Activated naive CD8-positive, alpha-beta T cell treated with anti-CD3 and anti-CD28 coated beads, Interleukin-2, amount 50 U/mL, for 24 hours (primary cell): Measurements from ENCODE around the gene SDR42E2.
A peak's percentile ranks its signal among the peaks of the same experiment; 100 is the strongest.
"Not testable (repeated sequence)": the region's sequence is repeated elsewhere in the genome, so short reads cannot be mapped to it uniquely, and the experiment has no call there.

ENCODE experiments used
- ATAC-seq: fragments of 150-1000 bp; cut with Tn5 transposase; one replicate; pipeline ENCODE4 v1.10.0; 2021
- DNase-seq: peaks from one replicate; pipeline ENCODE4 v3.0.0; 2021
- H3K27ac Mint-ChIP-seq: one replicate; pipeline ENCODE4 v1.8.0; 2021; ENCODE audit warnings: mild to moderate bottlenecking, mixed read lengths
- H3K27me3 Mint-ChIP-seq: one replicate; pipeline ENCODE4 v1.8.0; 2021; ENCODE audit warnings: mixed read lengths
- H3K36me3 Mint-ChIP-seq: one replicate; pipeline ENCODE4 v1.8.0; 2021; ENCODE audit warnings: low read depth, mixed read lengths
- H3K4me1 Mint-ChIP-seq: one replicate; pipeline ENCODE4 v1.8.0; 2021; ENCODE audit warnings: mixed read lengths
- H3K4me3 Mint-ChIP-seq: one replicate; pipeline ENCODE4 v1.8.0; 2021; ENCODE audit warnings: mild to moderate bottlenecking, moderate library complexity, mixed read lengths
- H3K9me3 Mint-ChIP-seq: one replicate; pipeline ENCODE4 v1.8.0; 2021; ENCODE audit warnings: mixed read lengths

Gene SDR42E2

GRCh38 chr16:22161999-22162655, at the start of gene SDR42E2:
TSS of gene SDR42E2 (plus strand) at chr16:22162506. CDS start at chr16:22165583, 3,077 bp downstream.
- Mint-ChIP-seq H3K27me3 (peaks cover 9% of the 10 kb centered on the region), H3K27ac (peak within 1 kb of the TSS; percentile 13), H3K4me3 (no peak within 1 kb of the TSS), H3K36me3 (no peaks in the 10 kb centered on the region), H3K4me1 (peaks cover 7% of the 10 kb centered on the region), H3K9me3 (peaks cover 7% of the 10 kb centered on the region)
- DNase-seq: peak; percentile 33
- ATAC-seq: peak; percentile 35

GRCh38 chr16:22116095-22116700, 46.1 kb upstream of the SDR42E2 start:
- H3K9me3 Mint-ChIP-seq: no peaks in the 10 kb centered on the region
- H3K36me3 Mint-ChIP-seq: no peaks in the 10 kb centered on the region
- ATAC-seq: no peak
- DNase-seq: no peak
- H3K27me3 Mint-ChIP-seq: no peaks in the 10 kb centered on the region
- H3K27ac Mint-ChIP-seq: no peak overlapping the region
- H3K4me3 Mint-ChIP-seq: no peak overlapping the region
- no peaks in the 10 kb centered on the region for H3K4me1 Mint-ChIP-seq

GRCh38 chr16:22117609-22118008, 44.7 kb upstream of the SDR42E2 start:
- no peak for ATAC-seq
- H3K9me3 Mint-ChIP-seq: no peaks in the 10 kb centered on the region

GRCh38 chr16:22120440-22120839, 41.9 kb upstream of the SDR42E2 start:
- no peak overlapping the region for H3K4me3 Mint-ChIP-seq
- DNase-seq (no peak), ATAC-seq (no peak)
- H3K36me3 Mint-ChIP-seq: no peaks in the 10 kb centered on the region
- H3K27ac Mint-ChIP-seq: no peak overlapping the region
- H3K9me3 Mint-ChIP-seq: no peaks in the 10 kb centered on the region
- no peaks in the 10 kb centered on the region for H3K4me1 Mint-ChIP-seq
- no peaks in the 10 kb centered on the region for H3K27me3 Mint-ChIP-seq

More at GRCh38 chr16:22117609-22118008, 44.7 kb upstream of the SDR42E2 start:
- H3K4me1 Mint-ChIP-seq: no peaks in the 10 kb centered on the region
- H3K27me3 Mint-ChIP-seq: no peaks in the 10 kb centered on the region
- DNase-seq: no peak
- H3K27ac Mint-ChIP-seq: no peak overlapping the region
- no peak overlapping the region for H3K4me3 Mint-ChIP-seq
- no peaks in the 10 kb centered on the region for H3K36me3 Mint-ChIP-seq

GRCh38 chr16:22122239-22122638, 40.1 kb upstream of the SDR42E2 start:
- Mint-ChIP-seq H3K9me3 (no peaks in the 10 kb centered on the region), H3K36me3 (no peaks in the 10 kb centered on the region)

GRCh38 chr16:22123146-22123545, 39.2 kb upstream of the SDR42E2 start:
- no peaks in the 10 kb centered on the region for H3K36me3 Mint-ChIP-seq
- H3K4me3 Mint-ChIP-seq: no peak overlapping the region
- no peaks in the 10 kb centered on the region for H3K4me1 Mint-ChIP-seq
- no peak for DNase-seq
- no peaks in the 10 kb centered on the region for H3K9me3 Mint-ChIP-seq
- H3K27ac Mint-ChIP-seq: no peak overlapping the region
- ATAC-seq: no peak
- no peaks in the 10 kb centered on the region for H3K27me3 Mint-ChIP-seq

More at GRCh38 chr16:22122239-22122638, 40.1 kb upstream of the SDR42E2 start:
- H3K4me3 Mint-ChIP-seq: no peak overlapping the region
- H3K27ac Mint-ChIP-seq: no peak overlapping the region
- ATAC-seq (no peak), DNase-seq (no peak)
- H3K27me3 Mint-ChIP-seq: no peaks in the 10 kb centered on the region
- no peaks in the 10 kb centered on the region for H3K4me1 Mint-ChIP-seq

- H3K36me3 Mint-ChIP-seq: no peaks in the 10 kb centered on the region
- H3K4me3 Mint-ChIP-seq: no peak overlapping the region
- H3K9me3 Mint-ChIP-seq: no peaks in the 10 kb centered on the region
- no peak for DNase-seq
- no peak overlapping the region for H3K27ac Mint-ChIP-seq
- no peaks in the 10 kb centered on the region for H3K4me1 Mint-ChIP-seq
- H3K27me3 Mint-ChIP-seq: no peaks in the 10 kb centered on the region
- no peak for ATAC-seq
Measured at GRCh38 chr16:22123759-22124490, 38.4 kb upstream of the SDR42E2 start.

- Mint-ChIP-seq H3K27me3 (no peaks in the 10 kb centered on the region), H3K9me3 (no peaks in the 10 kb centered on the region), H3K36me3 (no peaks in the 10 kb centered on the region), H3K27ac (no peak overlapping the region), H3K4me3 (no peak overlapping the region), H3K4me1 (no peaks in the 10 kb centered on the region)
- DNase-seq: no peak
- no peak for ATAC-seq
Measured at GRCh38 chr16:22124583-22125284, 37.6 kb upstream of the SDR42E2 start.

GRCh38 chr16:22126037-22126558, 36.2 kb upstream of the SDR42E2 start:
- H3K9me3 Mint-ChIP-seq: no peaks in the 10 kb centered on the region
- H3K36me3 Mint-ChIP-seq: no peaks in the 10 kb centered on the region
- no peaks in the 10 kb centered on the region for H3K4me1 Mint-ChIP-seq
- no peak overlapping the region for H3K4me3 Mint-ChIP-seq
- no peak overlapping the region for H3K27ac Mint-ChIP-seq
- H3K27me3 Mint-ChIP-seq: no peaks in the 10 kb centered on the region
- DNase-seq (no peak), ATAC-seq (no peak)

GRCh38 chr16:22128537-22128936, 33.8 kb upstream of the SDR42E2 start:
- H3K4me3 Mint-ChIP-seq, H3K4me1 Mint-ChIP-seq, H3K27ac Mint-ChIP-seq, DNase-seq, ATAC-seq, H3K27me3 Mint-ChIP-seq, H3K9me3 Mint-ChIP-seq, H3K36me3 Mint-ChIP-seq: not testable (repeated sequence)

- no peak overlapping the region for H3K27ac Mint-ChIP-seq
- no peaks in the 10 kb centered on the region for H3K27me3 Mint-ChIP-seq
- ATAC-seq (no peak), DNase-seq (no peak)
- H3K9me3 Mint-ChIP-seq: no peaks in the 10 kb centered on the region
- H3K36me3 Mint-ChIP-seq: no peaks in the 10 kb centered on the region
- H3K4me1 Mint-ChIP-seq: no peaks in the 10 kb centered on the region
- no peak overlapping the region for H3K4me3 Mint-ChIP-seq
Measured at GRCh38 chr16:22130528-22130927, 31.8 kb upstream of the SDR42E2 start.

- Mint-ChIP-seq H3K4me3 (no peak overlapping the region), H3K4me1 (no peaks in the 10 kb centered on the region), H3K27me3 (no peaks in the 10 kb centered on the region), H3K9me3 (no peaks in the 10 kb centered on the region), H3K27ac (no peak overlapping the region), H3K36me3 (no peaks in the 10 kb centered on the region)
- no peak for DNase-seq
- ATAC-seq: no peak
Measured at GRCh38 chr16:22132801-22133200, 29.5 kb upstream of the SDR42E2 start.

- H3K9me3 Mint-ChIP-seq: no peaks in the 10 kb centered on the region
- no peaks in the 10 kb centered on the region for H3K36me3 Mint-ChIP-seq
- no peak overlapping the region for H3K27ac Mint-ChIP-seq
- no peak overlapping the region for H3K4me3 Mint-ChIP-seq
- no peaks in the 10 kb centered on the region for H3K4me1 Mint-ChIP-seq
- DNase-seq (no peak), ATAC-seq (no peak)
- no peaks in the 10 kb centered on the region for H3K27me3 Mint-ChIP-seq
Measured at GRCh38 chr16:22138482-22138881, 23.8 kb upstream of the SDR42E2 start.

GRCh38 chr16:22139008-22139407, 23.3 kb upstream of the SDR42E2 start:
- no peaks in the 10 kb centered on the region for H3K36me3 Mint-ChIP-seq
- H3K9me3 Mint-ChIP-seq: no peaks in the 10 kb centered on the region
- no peak for ATAC-seq
- H3K27ac Mint-ChIP-seq: no peak overlapping the region
- H3K4me3 Mint-ChIP-seq: no peak overlapping the region
- no peaks in the 10 kb centered on the region for H3K27me3 Mint-ChIP-seq
- no peaks in the 10 kb centered on the region for H3K4me1 Mint-ChIP-seq
- DNase-seq: no peak
